Effector memory CD8-positive, alpha-beta T cell (primary cell): ENCODE data around the gene LRRC19.

ENCODE experiments used
- ATAC-seq: fragments of 150-1000 bp; cut with Tn5 transposase; replicated peaks from 2 replicates; pipeline ENCODE4 v1.10.0; 2021; ENCODE audit warnings: mild to moderate bottlenecking, moderate library complexity
- DNase-seq, 3 experiments: peaks; one replicate each; pipeline ENCODE4 v3.0.0; 2021
- H3K27ac Mint-ChIP-seq, 2 donors: one replicate each; pipeline ENCODE4 v1.8.0; 2022; ENCODE audit warnings: mild to moderate bottlenecking in 2 of 2, mixed read lengths in 2 of 2, moderate library complexity in 2 of 2
- H3K27me3 Mint-ChIP-seq, 2 donors: one replicate each; pipeline ENCODE4 v1.8.0; 2022; ENCODE audit warnings: mixed read lengths in 2 of 2
- H3K36me3 Mint-ChIP-seq: one replicate; pipeline ENCODE4 v1.8.0; 2022; ENCODE audit warnings: mild to moderate bottlenecking, moderate library complexity, mixed read lengths; ENCODE audit not compliant: insufficient read depth
- H3K4me1 Mint-ChIP-seq, 2 donors: one replicate each; pipeline ENCODE4 v1.8.0; 2022; ENCODE audit warnings: low read depth in 2 of 2, mixed read lengths in 2 of 2
- H3K4me3 Mint-ChIP-seq, 2 donors: one replicate each; pipeline ENCODE4 v1.8.0; 2022; ENCODE audit warnings: mild to moderate bottlenecking in 2 of 2, mixed read lengths in 2 of 2, moderate library complexity in 2 of 2
- H3K9me3 Mint-ChIP-seq, 2 donors: one replicate each; pipeline ENCODE4 v1.8.0; 2022; ENCODE audit warnings: mixed read lengths in 2 of 2

LRRC19 gene

DNA sequence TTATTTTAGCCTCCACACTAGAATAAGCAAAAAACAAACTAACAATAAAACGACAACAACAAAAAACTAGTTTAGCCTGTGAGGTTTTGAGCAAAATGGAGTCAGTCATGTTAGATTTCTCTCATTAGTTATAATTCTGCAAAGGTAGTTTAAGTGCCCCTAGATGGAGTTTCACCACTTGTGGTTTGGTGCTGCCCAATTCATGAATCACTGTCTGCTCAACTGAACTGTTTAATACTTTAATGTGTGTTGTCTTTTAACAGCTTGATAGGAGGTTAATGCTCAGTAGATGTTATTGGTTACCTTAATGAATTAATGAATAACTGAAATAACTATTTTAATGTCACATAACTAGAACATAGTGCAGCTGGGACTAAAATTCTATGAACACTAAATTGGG lies 55.0 kb downstream of the LRRC19 start:
- peaks cover 6% of the 10 kb centered on the region for H3K36me3 Mint-ChIP-seq
- no peak overlapping the region for H3K4me3 Mint-ChIP-seq
- DNase-seq, result no peak
- peaks cover 20 to 32% of the 10 kb centered on the region in 2 donors for H3K4me1 Mint-ChIP-seq
- no peak for ATAC-seq
- no peaks in the 10 kb centered on the region for H3K27me3 Mint-ChIP-seq
- no peak overlapping the region for H3K27ac Mint-ChIP-seq
- H3K9me3 Mint-ChIP-seq, result no peaks in the 10 kb centered on the region

DNA sequence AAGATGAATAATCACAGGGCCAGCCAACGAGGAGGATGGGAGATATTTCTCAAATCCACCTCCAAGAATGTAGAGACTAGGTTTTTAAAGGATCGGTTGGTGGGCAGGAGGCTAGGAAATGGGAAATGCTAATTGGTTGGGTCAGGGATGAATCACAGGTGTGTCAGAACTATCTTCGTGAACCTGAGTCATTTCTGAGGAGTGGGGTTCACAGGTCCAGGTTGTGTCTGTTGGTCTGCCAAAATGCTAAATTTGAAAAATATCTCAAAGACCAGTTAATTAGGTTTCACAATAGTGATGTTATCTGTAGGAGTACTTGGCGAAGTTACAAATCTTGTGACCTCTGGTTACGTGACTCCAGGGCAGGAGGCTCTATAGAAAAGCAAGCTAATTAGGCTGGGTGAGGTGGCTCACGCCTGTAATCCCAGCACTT lies 55.8 kb downstream of the LRRC19 start:
- H3K4me3 Mint-ChIP-seq, result no peak overlapping the region
- peaks cover 18 to 30% of the 10 kb centered on the region in 2 donors for H3K4me1 Mint-ChIP-seq
- DNase-seq (no peak), ATAC-seq (no peak)
- H3K27me3 Mint-ChIP-seq, result no peaks in the 10 kb centered on the region
- no peaks in the 10 kb centered on the region for H3K9me3 Mint-ChIP-seq
- H3K36me3 Mint-ChIP-seq, result peaks cover 6% of the 10 kb centered on the region
- H3K27ac Mint-ChIP-seq, result no peak overlapping the region

DNA sequence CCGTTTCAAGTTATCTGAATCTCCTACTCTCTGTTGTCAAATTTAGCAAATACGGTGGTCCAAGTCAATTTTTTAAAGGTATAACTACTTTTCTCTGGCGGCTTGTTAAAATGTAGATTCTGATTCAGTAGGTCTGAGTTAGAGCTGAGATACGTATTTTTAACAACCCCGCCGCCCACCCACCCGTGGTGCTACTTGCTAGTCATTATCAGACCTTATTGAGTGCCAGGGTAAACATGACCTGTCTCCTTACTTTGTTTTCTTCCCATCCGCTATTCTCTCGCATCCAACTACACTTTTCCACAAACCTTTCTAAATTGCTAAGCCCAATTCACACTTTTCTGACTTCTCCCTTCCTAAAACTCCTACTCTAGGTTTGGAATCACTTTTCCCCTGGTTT lies 57.7 kb downstream of the LRRC19 start:
- peaks cover 19 to 38% of the 10 kb centered on the region in 2 donors for H3K4me1 Mint-ChIP-seq

DNA sequence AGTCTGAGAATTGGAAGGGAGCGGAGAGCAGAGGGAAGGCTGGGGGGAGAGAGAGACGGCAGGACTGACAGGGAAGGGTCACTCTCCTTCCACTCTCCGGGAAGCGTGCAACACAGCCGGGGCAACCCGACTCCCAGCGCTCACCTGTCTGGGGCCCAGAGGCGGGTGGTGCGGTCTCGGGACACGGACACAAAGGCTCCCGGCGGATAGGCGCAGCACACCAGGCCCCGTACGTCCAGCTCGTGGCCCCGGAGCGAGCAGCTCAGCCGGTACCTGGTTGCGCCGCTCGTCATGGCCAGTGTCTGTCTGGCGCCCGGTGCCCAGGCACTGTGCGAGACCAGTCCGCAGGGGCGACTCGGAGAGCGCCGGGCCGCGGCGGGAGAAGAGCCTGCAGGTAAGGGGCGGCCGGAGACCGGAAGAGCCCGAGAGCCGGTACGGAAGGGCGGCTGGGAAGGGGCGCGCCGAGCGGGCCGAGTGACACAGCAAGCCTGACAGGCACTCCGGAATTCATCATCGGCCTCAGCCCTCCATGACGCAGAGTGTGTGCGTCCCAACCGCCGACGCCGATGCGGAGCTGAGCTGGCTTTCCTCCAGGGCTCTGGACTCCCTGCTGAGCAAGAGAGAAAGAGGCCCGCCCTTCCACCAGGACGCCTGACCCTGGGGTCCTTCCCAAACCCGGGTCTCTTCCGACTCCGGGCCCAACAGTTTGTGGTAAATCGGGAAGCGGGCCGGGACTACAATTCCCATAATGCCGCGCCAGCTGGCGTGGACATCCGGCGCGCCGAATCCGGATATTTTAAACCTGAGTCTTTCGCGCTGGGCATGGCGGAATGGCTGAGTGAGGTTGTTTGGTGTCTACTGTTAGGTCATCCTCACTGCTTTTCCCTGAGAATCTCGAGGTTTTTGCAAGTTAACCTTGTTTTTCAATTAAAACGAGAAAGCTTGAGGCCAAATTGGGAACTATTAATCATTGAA lies 58.4 kb downstream of the LRRC19 start, which contains the start of gene PLAA:
TSS of gene PLAA (minus strand) at position 490 of the 975 bp plus-strand sequence. CDS start at position 293, 197 bp downstream.
- ATAC-seq, result peak; percentile 95
- H3K4me1 Mint-ChIP-seq, result peaks cover 23 to 41% of the 10 kb centered on the region in 2 donors

More for the DNA sequence above, 57.7 kb downstream of the LRRC19 start:
- Mint-ChIP-seq H3K36me3 (peaks cover 6% of the 10 kb centered on the region), H3K9me3 (no peaks in the 10 kb centered on the region), H3K4me3 (peak overlapping the region; percentile 87 to 90), H3K27ac (peak overlapping the region; percentile 98 to 99), H3K27me3 (no peaks in the 10 kb centered on the region)
- ATAC-seq (no peak), DNase-seq (no peak)

DNA sequence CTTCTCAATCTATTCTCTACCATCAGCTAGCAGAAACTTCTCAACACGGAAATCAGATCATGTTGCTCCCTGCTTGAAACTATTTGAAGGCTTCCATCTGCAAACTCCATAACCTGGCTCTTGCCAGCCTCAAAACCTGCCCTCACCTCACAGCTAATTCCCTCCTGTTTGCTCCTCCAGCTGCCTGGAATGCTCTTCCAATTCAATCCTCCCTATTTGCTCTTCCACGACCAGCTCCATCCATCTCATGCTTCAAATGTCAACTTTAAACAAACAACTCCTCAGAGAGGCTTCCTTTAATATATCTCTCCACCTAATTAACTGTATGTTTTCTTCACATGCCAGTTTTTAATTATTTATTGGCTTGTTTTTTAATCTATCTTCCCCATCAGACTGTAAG lies 59.9 kb downstream of the LRRC19 start:
- Mint-ChIP-seq H3K4me1 (peaks cover 28 to 53% of the 10 kb centered on the region in 2 donors), H3K27ac (peak overlapping the region; percentile 98 to 99)
- no peak for DNase-seq

More for the DNA sequence above, 58.4 kb downstream of the LRRC19 start, which contains the start of gene PLAA:
- no peaks in the 10 kb centered on the region for H3K9me3 Mint-ChIP-seq
- peak within 1 kb of the TSS; percentile 98 to 99 for H3K27ac Mint-ChIP-seq
- H3K4me3 Mint-ChIP-seq, result peak within 1 kb of the TSS; percentile 87 to 90
- DNase-seq, result peak; percentile 79 to 85 (median 80)
- H3K36me3 Mint-ChIP-seq, result peaks cover 6% of the 10 kb centered on the region
- H3K27me3 Mint-ChIP-seq, result no peaks in the 10 kb centered on the region

More for the DNA sequence above, 59.9 kb downstream of the LRRC19 start:
- Mint-ChIP-seq H3K4me3 (peak overlapping the region; percentile 87 to 90), H3K27me3 (no peaks in the 10 kb centered on the region), H3K9me3 (no peaks in the 10 kb centered on the region), H3K36me3 (peaks cover 6% of the 10 kb centered on the region)
- no peak for ATAC-seq
